ENCODE data around the gene LMTK3. TPM values are rescaled to one million over a fixed set of nuclear protein-coding genes. Genes with fewer than 3 reads are reported as not detected.
A peak's percentile ranks its signal among the peaks of the same experiment; 100 is the strongest.

The LMTK3 gene
- total and polyA plus RNA-seq, 2 of the 4 experiments (the other 2 are of a cell fraction), result 0.18 to 0.87 TPM

DNA sequence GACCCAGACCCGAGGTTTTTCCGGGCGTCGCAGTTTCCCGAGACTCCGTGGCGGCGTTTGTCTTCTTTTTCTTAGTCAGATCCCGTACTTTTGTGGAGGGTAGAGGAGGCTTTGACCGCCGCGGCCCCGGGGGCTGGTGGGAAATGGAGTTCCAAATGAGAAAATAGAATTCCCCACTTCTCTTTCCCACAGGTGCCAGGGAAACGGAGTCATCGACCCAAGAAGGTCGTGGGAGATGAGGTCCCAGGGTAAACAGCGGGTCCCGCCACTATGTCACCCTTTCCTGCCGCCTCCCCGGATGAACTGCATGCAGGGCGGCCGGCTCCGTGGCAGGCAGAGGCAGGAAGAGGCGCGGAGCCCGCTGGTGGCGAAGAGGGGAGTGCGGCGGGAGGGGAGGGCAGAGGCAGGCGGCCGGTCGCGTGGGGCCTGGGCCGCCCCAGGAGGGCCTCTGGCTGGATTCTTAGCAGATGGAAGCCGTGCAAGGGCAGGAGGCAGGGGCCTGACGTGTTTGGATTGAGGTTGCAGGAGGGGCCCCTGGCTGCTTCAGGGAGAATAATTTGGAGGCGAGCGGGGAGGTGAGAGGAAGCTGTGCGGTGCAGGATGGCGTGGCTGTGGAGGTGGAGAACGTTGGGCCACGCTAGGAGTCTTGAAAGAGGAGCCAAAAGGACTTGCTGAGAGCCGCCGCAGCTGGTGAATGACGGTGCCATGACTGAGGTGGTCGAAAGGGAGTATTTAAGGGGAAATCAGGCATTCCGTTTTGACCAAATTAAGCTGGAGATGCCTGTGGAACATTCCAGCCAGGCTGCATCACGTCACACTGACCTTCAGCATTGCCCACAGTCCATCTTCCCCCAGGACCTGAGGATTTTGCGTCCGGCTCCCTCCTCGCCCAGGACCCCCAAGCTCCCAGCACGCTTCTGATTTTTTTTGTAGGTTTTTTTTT, 30.8 kb downstream of the LMTK3 start:
- Histone ChIP-seq H3K9ac (ENCODE audit: low read depth, low read length) (0 out of 2 replicates have a peak overlapping the region, but pooled peaks have one; percentile 31), H3K9me1 (ENCODE audit: insufficient read depth, low read length) (peaks cover 12% of the 10 kb centered on the region), H2BK20ac (ENCODE audit: low read depth, low read length) (no peak overlapping the region), H3K18ac (ENCODE audit: low read depth, low read length) (no peak overlapping the region), H4K91ac (ENCODE audit: insufficient read depth, low read depth, low read length) (no peak overlapping the region; the same call in 1 of the 2 replicates), H3K4me1 (ENCODE audit: control insufficient read depth, insufficient read depth, low read length) (peaks cover 15% of the 10 kb centered on the region), H3K23ac (ENCODE audit: low read depth, low read length) (peak overlapping the region; percentile 37; the same call in 1 of the 2 replicates), H4K5ac (ENCODE audit: low read depth, low read length) (no peak overlapping the region; the same call in 1 of the 2 replicates), H2AK9ac (replicated peaks; ENCODE audit: low read depth, low read length, poor library complexity) (peak overlapping the region; percentile 55), H3K4me3 (ENCODE audit: insufficient read depth, low read depth, low read length) (peak overlapping the region; percentile 16; the same call in 1 of the 2 replicates), H2BK5ac (ENCODE audit: low read depth, low read length, poor library complexity, severe bottlenecking) (no peak overlapping the region), H4K8ac (ENCODE audit: low read depth in 2 of 2, low read length in 2 of 2) (peak overlapping the region; percentile 40 to 84; a peak in 3 of 4 replicates), H2AK5ac (ENCODE audit: low read depth, low read length) (peak overlapping the region; percentile 64), H3K56ac (ENCODE audit: extremely low read depth, insufficient read depth, low read length) (0 out of 2 replicates have a peak overlapping the region, but pooled peaks have one; percentile 4), H2BK15ac (ENCODE audit: low read depth, low read length) (no peak overlapping the region), H3K4ac (ENCODE audit: low read depth, low read length) (peak overlapping the region; percentile 64; the same call in 1 of the 2 replicates), H3K14ac (replicated peaks; ENCODE audit: low read depth, low read length) (no peak overlapping the region; the same call in 1 of the 2 replicates), H3K27me3 (ENCODE audit: control insufficient read depth, insufficient read depth, low read length) (no peaks in the 10 kb centered on the region), H3K9me3 (ENCODE audit: control insufficient read depth, insufficient read depth, low read length) (no peaks in the 10 kb centered on the region), H3K27ac (ENCODE audit: insufficient read depth, low read length) (no peak overlapping the region; the same call in 1 of the 2 replicates), H4K20me1 (ENCODE audit: insufficient read depth, low read length) (peaks cover 21% of the 10 kb centered on the region), H3K36me3 (ENCODE audit: control insufficient read depth, insufficient read depth, low read length) (peaks cover 31% of the 10 kb centered on the region), H2AFZ (replicated peaks; ENCODE audit: low read length, poor library complexity) (peak overlapping the region; percentile 89), H3K79me1 (ENCODE audit: low read depth in 1 of 2, low read length in 2 of 2) (peaks cover 0 to 10% of the 10 kb centered on the region in 2 experiments; a peak in 1 of 4 replicates), H2BK120ac (ENCODE audit: low read depth, low read length) (no peak overlapping the region), H3K4me2 (ENCODE audit: low read depth, low read length) (peak overlapping the region; percentile 86)
- 0 out of 2 replicates have a peak, but pooled peaks have one; percentile 38 for TF ChIP-seq MAZ (IDR thresholded peaks at IDR 0.05; ENCODE audit: borderline replicate concordance, low read depth, low read length)
- TF ChIP-seq, protein P1, sequence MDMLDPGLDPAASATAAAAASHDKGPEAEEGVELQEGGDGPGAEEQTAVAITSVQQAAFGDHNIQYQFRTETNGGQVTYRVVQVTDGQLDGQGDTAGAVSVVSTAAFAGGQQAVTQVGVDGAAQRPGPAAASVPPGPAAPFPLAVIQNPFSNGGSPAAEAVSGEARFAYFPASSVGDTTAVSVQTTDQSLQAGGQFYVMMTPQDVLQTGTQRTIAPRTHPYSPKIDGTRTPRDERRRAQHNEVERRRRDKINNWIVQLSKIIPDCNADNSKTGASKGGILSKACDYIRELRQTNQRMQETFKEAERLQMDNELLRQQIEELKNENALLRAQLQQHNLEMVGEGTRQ (IDR thresholded peaks at IDR 0.05; ENCODE audit: low read depth, low read length), result no peak
- TF ChIP-seq BHLHE40 (IDR thresholded peaks at IDR 0.05; ENCODE audit: low read depth, low read length), result no peak
- no peak for TF ChIP-seq SMC3 (IDR thresholded peaks at IDR 0.05; ENCODE audit: low read depth, low read length)
- dilution Hi-C loops (cut with HindIII; ENCODE audit: low sequenced_read_pairs, unreplicated experiment) (no loop called here), in situ Hi-C loops (cut with MboI; ENCODE audit: low sequenced_read_pairs) (no loop called here), intact Hi-C loops (cut with micrococcal nuclease) (no loop called here)
- POLR2A ChIA-PET (ENCODE audit: unreplicated experiment), result no interaction called here
- no TSS peak for BruUV-seq (replicated peaks)
- peak; percentile 30 for DNase-seq
- CTCF ChIA-PET, result interaction anchor here (0.6 to 1.7 kb wide), 3 partner anchors 9 to 162 kb away, joined by 3 to 7 read pairs (median 3); no protein-coding TSS in a partner anchor
- WGBS, 2 experiments (ENCODE audit: extremely low coverage in 2 of 2, insufficient read length in 1 of 2), result 3% methylated on average over 5 of the region's 52 CpGs; no CpG with 5 or more reads in 1 of the 2 experiments
- ATAC-seq (ENCODE audit: low read depth), result peak; percentile 35

Measured in IMR-90 (cell line).